HEK293T (cell line): ENCODE data around the gene RPTOR.

ENCODE experiments used
- ELF4 ChIP-seq: fragments of 450-650 bp; IDR thresholded peaks from 2 replicates; pipeline ENCODE4 v1.6.1; 2017; ENCODE audit warnings: antibody characterized with exemption
- HDGF ChIP-seq: fragments of 450-650 bp; IDR thresholded peaks from 2 replicates; pipeline ENCODE4 v1.6.1; 2017; ENCODE audit warnings: antibody characterized with exemption, borderline replicate concordance
- NFRKB ChIP-seq: fragments of 450-650 bp; IDR thresholded peaks from 2 replicates; pipeline ENCODE4 v1.6.1; 2016; ENCODE audit warnings: mild to moderate bottlenecking, moderate library complexity
- SP1 ChIP-seq: fragments of 450-650 bp; IDR thresholded peaks from 2 replicates; pipeline ENCODE4 v1.6.1; 2017
- SUZ12 ChIP-seq: fragments of 450-650 bp; IDR thresholded peaks from 2 replicates; pipeline ENCODE4 v1.6.1; 2016; ENCODE audit warnings: mild to moderate bottlenecking

DNA sequence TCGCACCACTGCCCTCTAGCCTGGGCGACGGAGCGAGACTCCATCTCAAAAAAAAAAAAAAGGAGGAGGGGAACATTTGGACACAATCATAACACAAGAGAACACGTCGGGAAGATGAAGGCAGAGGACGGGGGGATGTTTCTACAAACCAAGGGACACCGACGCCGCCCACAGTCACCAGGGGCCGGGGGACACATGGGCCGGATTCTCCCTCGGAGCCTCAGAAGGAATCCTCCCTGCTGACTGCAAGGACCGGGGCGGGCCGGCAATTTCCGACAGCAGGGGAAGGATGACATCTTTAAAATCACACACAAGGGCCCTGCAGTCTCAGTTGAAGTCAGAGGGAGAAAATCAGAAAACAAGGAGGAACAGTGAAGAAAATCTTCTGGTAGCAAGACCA lies 438.9 kb downstream of the RPTOR start:
- TF ChIP-seq NFRKB (no peak), HDGF (no peak), ELF4 (no peak), SP1 (no peak), SUZ12 (no peak)
